K562 (cell line): ENCODE measurements around the gene DIPK1B. TPM values are rescaled to one million over a fixed set of nuclear protein-coding genes. Genes with fewer than 3 reads are reported as not detected.

Source experiments
- CBFA2T3 ChIP-seq: fragments of 450-650 bp; IDR thresholded peaks from 2 replicates; pipeline ENCODE4 v1.6.1; 2017
- CTBP1 ChIP-seq: fragments of 450-650 bp; IDR thresholded peaks from 2 replicates; pipeline ENCODE4 v1.6.1; 2016; ENCODE audit warnings: borderline replicate concordance
- EGR1 ChIP-seq: fragments of 450-650 bp; conservative IDR thresholded peaks from 2 replicates; pipeline ENCODE4 v1.6.1; 2017; ENCODE audit warnings: mild to moderate bottlenecking
- GABPA ChIP-seq: fragments of 200-800 bp; sonication (Bioruptor generic); conservative IDR thresholded peaks from 2 replicates; pipeline ENCODE4 v1.6.1; 2016; ENCODE audit warnings: low read depth, missing genetic modification characterization, missing compliant biosample characterization
- JUN ChIP-seq, 2 experiments: sonication (generic) in 1 of 2; formaldehyde crosslinking in 1 of 2; IDR thresholded peaks; 2 replicates each; pipeline versions ENCODE4 v1.6.1 to v1.8.0; 2012 to 2022; ENCODE audit warnings: borderline replicate concordance in 2 of 2, mild to moderate bottlenecking in 2 of 2, improper control_type of control experiment in 1 of 2, low read depth in 1 of 2, low read length in 1 of 2, missing genetic modification reagents in 1 of 2
- STAG1 ChIP-seq: sonication (generic); formaldehyde crosslinking; IDR thresholded peaks from 2 replicates; pipeline ENCODE4 v1.5.0; 2020; ENCODE audit warnings: missing genetic modification reagents, borderline replicate concordance
- ZBTB2 ChIP-seq: fragments of 450-650 bp; IDR thresholded peaks from 2 replicates; pipeline ENCODE4 v1.6.1; 2016; ENCODE audit warnings: antibody characterized with exemption
- ZFX ChIP-seq: sonication (generic); formaldehyde crosslinking; IDR thresholded peaks from 2 replicates; pipeline ENCODE4 v1.8.0; 2022; ENCODE audit warnings: mild to moderate bottlenecking, missing genetic modification reagents, moderate library complexity
- ZKSCAN1 ChIP-seq: fragments of 150-350 bp; IDR thresholded peaks from 2 replicates; pipeline ENCODE4 v1.6.1; 2016; ENCODE audit warnings: low read depth, low read length
- polyA plus RNA-seq, 8 experiments: library from polyadenylated mRNA; depleted of rRNA in 4 of 8; stranded (reverse) in 5 of 8; unstranded in 3 of 8; fragments of >200 nt; fragmentation: Nextera tagmentation in 2 of 8; fragmentation: Illumina TruSeq in 1 of 8; extraction: Ambion mirVana in 2 of 8; extraction: Trizol in 1 of 8; gene quantifications; 2 replicates each; pipeline versions ENCODE4 v1.2.1 to v1.2.3, GENCODE V29; 2011 to 2014; ENCODE audit warnings: inconsistent platforms in 1 of 8, missing spikeins in 1 of 8
- total RNA-seq, 7 experiments: library from RNA; depleted of rRNA in 6 of 7; stranded (reverse); fragments of >200 nt in 6 of 7; fragmentation: Illumina TruSeq in 2 of 7; extraction: Trizol in 2 of 7; gene quantifications; 2 replicates each; pipeline versions ENCODE4 v1.2.1 to v1.2.3, GENCODE V29; 2011 to 2021; ENCODE audit warnings: low replicate concordance in 1 of 7
- TF ChIP-seq, protein P1 (sequence below), 2 experiments: IDR thresholded peaks; 2 replicates each; pipeline ENCODE4 v1.6.1; 2012; ENCODE audit warnings: improper control_type of control experiment in 2 of 2, low read depth in 2 of 2, low read length in 2 of 2, borderline replicate concordance in 1 of 2

DIPK1B gene
- total and polyA plus RNA-seq, 9 of the 15 experiments (the other 6 are each of a cell fraction or from before 2014, with no cell fraction given), result 0.08 to 22.3 (median 5.9) TPM

- TF ChIP-seq ZBTB2, result 0 out of 2 replicates have a peak, but pooled peaks have one; percentile 32
- peak; percentile 11; the same call in 1 of the 2 replicates for TF ChIP-seq EGR1
- TF ChIP-seq GABPA (tag), result 0 out of 2 replicates have a peak, but pooled peaks have one; percentile 15
- TF ChIP-seq STAG1 (CRISPR knock-in tag), result no peak
- peak; percentile 35; the same call in 1 of the 2 replicates for TF ChIP-seq CTBP1
- TF ChIP-seq, protein P1, sequence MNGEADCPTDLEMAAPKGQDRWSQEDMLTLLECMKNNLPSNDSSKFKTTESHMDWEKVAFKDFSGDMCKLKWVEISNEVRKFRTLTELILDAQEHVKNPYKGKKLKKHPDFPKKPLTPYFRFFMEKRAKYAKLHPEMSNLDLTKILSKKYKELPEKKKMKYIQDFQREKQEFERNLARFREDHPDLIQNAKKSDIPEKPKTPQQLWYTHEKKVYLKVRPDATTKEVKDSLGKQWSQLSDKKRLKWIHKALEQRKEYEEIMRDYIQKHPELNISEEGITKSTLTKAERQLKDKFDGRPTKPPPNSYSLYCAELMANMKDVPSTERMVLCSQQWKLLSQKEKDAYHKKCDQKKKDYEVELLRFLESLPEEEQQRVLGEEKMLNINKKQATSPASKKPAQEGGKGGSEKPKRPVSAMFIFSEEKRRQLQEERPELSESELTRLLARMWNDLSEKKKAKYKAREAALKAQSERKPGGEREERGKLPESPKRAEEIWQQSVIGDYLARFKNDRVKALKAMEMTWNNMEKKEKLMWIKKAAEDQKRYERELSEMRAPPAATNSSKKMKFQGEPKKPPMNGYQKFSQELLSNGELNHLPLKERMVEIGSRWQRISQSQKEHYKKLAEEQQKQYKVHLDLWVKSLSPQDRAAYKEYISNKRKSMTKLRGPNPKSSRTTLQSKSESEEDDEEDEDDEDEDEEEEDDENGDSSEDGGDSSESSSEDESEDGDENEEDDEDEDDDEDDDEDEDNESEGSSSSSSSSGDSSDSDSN (IDR thresholded peaks at IDR 0.05; ENCODE audit: borderline replicate concordance in 1 of 2, low read depth in 2 of 2, low read length in 2 of 2), result 0 out of 4 replicates have a peak, but pooled peaks of 1 of the 2 experiments have one; percentile 47
- no peak for TF ChIP-seq ZKSCAN1
- peak; percentile 15; the same call in 1 of the 2 replicates for TF ChIP-seq ZFX (CRISPR knock-in tag)
- no peak for TF ChIP-seq JUN (IDR thresholded peaks at IDR 0.05; ENCODE audit: borderline replicate concordance, low read depth, low read length)
- TF ChIP-seq JUN (CRISPR knock-in tag; IDR thresholded peaks at IDR 0.05; ENCODE audit: borderline replicate concordance), result no peak
- peak; percentile 34; the same call in 1 of the 2 replicates for TF ChIP-seq CBFA2T3
Observed at GRCh38 chr9:136745389-136746154, 33.2 kb downstream of the DIPK1B start (continued).
